Neural cell (in vitro differentiated cells): ENCODE data around the gene AMY1A. TPM values are rescaled to one million over a fixed set of nuclear protein-coding genes. Genes with fewer than 3 reads are reported as not detected.
"Not testable (repeated sequence)": the region's sequence is repeated elsewhere in the genome, so short reads cannot be mapped to it uniquely, and the experiment has no call there.

Experiments used
- H2AFZ ChIP-seq: fragments of 200-600, 300-800 bp; sonication (generic), shearing (Covaris generic); 2 replicates; pipeline ENCODE4 v1.6.0; 2014; ENCODE audit warnings: low read depth, mild to moderate bottlenecking, antibody characterized with exemption, low read length, moderate library complexity
- H3F3A ChIP-seq: fragments of 200-600 bp; shearing (Covaris generic); 2 replicates; pipeline ENCODE4 v1.6.1; 2016; ENCODE audit warnings: mild to moderate bottlenecking, moderate library complexity, mixed read lengths, antibody characterized with exemption, low read length; ENCODE audit not compliant: insufficient read depth, poor library complexity, severe bottlenecking
- H3K27ac ChIP-seq: fragments of 200-600, 300-800 bp; sonication (generic), shearing (Covaris generic); 2 replicates; pipeline ENCODE4 v1.5.1; 2014; ENCODE audit warnings: mild to moderate bottlenecking, low read length, moderate library complexity
- H3K27me3 ChIP-seq: fragments of 300-800, 200-600 bp; sonication (generic), shearing (Covaris generic); 2 replicates; pipeline ENCODE4 v1.6.0; 2014; ENCODE audit warnings: mild to moderate bottlenecking, low read depth, low read length, moderate library complexity; ENCODE audit not compliant: insufficient read depth
- H3K36me3 ChIP-seq: fragments of 300-800, 200-600 bp; sonication (generic), shearing (Covaris generic); 2 replicates; pipeline ENCODE4 v1.5.1; 2014; ENCODE audit warnings: mild to moderate bottlenecking, antibody characterized with exemption, low read length, moderate library complexity; ENCODE audit not compliant: insufficient read depth
- H3K4me2 ChIP-seq: fragments of 300-800, 200-600 bp; sonication (generic), shearing (Covaris generic); 2 replicates; pipeline ENCODE4 v1.6.0; 2014; ENCODE audit warnings: mild to moderate bottlenecking, low read length
- H3K4me3 ChIP-seq: fragments of 300-800, 200-600 bp; sonication (generic), shearing (Covaris generic); 2 replicates; pipeline ENCODE4 v1.5.1; 2014; ENCODE audit warnings: mild to moderate bottlenecking, low read length, moderate library complexity
- H3K79me2 ChIP-seq: fragments of 200-600 bp; shearing (Covaris generic); replicated peaks from 2 replicates; pipeline ENCODE4 v1.6.0; 2014; ENCODE audit warnings: mild to moderate bottlenecking, low read length, moderate library complexity; ENCODE audit not compliant: insufficient read depth
- H3K9ac ChIP-seq: fragments of 300-800, 200-600 bp; sonication (generic), shearing (Covaris generic); 2 replicates; pipeline ENCODE4 v1.6.1; 2016; ENCODE audit warnings: mild to moderate bottlenecking, low read length, mixed read lengths
- H3K9me2 ChIP-seq: fragments of 200-600 bp; shearing (Covaris generic); 2 replicates; pipeline ENCODE4 v1.6.1; 2016; ENCODE audit warnings: mild to moderate bottlenecking, low read length, mixed read lengths; ENCODE audit not compliant: insufficient read depth
- H3K9me3 ChIP-seq: fragments of 200-600, 300-800 bp; sonication (generic), shearing (Covaris generic); 2 replicates; pipeline ENCODE4 v1.6.1; 2016; ENCODE audit warnings: mild to moderate bottlenecking, mixed run types, low read length, moderate library complexity, mixed read lengths
- H4K20me1 ChIP-seq: fragments of 200-600 bp; shearing (Covaris generic); 2 replicates; pipeline ENCODE4 v1.6.1; 2016; ENCODE audit warnings: mild to moderate bottlenecking, mixed run types; ENCODE audit not compliant: insufficient read depth
- polyA plus RNA-seq: library from polyadenylated mRNA; depleted of rRNA; stranded (reverse); fragments of >200 nt; gene quantifications from 2 replicates; pipeline ENCODE4 v1.2.3, GENCODE V29; 2014

AMY1A gene
- polyA plus RNA-seq, 1 donor from 2014 or later, result not detected

DNA sequence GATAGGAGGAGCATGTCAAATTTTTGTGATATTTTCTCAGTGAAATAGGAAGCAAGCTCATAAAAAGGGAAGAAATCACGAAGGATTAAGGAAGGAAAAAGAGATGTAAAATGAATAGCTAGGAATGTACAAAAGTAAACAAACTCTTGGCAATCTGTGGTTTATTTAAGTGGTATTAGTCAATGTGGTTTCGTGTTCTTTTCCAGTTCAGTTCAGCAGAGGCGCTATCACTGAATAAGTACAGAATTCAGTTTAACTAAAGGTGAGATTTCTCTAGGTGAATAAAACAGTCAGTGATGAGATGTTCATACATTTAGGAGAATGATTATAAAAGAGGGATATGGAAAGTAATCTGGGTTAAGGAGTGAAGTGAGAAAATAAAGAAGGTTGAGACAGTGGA lies 11.7 kb upstream of the AMY1A start:
- H3K27ac ChIP-seq, H3K27me3 ChIP-seq, H3K4me2 ChIP-seq, H3K9me2 ChIP-seq, H3K36me3 ChIP-seq, H4K20me1 ChIP-seq, H3K9me3 ChIP-seq, H3F3A ChIP-seq, H2AFZ ChIP-seq, H3K9ac ChIP-seq, H3K4me3 ChIP-seq, H3K79me2 ChIP-seq: not testable (repeated sequence)

DNA sequence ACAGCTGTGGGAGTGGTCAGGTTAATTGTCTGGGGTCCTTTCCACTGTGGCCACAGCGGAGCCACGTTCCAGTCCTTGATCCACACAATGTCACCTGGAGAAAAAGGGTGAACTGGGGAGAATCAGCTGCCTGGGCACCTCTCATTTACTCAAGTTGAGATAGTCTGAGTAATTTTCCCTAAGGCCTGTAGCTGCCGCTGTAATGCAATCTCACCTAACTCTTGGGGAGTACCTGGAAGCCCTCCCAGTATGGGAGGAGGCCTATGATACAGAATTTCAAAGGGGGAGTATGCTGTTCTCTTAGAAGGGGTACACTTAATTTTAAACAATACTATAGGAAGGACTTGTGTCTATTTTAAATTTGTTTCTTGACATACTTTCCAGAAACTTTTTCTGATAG lies 5.3 kb upstream of the AMY1A start:
- H3K9me2 ChIP-seq, H2AFZ ChIP-seq, H3K79me2 ChIP-seq, H3K9ac ChIP-seq, H3K4me2 ChIP-seq, H3K36me3 ChIP-seq, H4K20me1 ChIP-seq, H3F3A ChIP-seq, H3K9me3 ChIP-seq, H3K27ac ChIP-seq, H3K4me3 ChIP-seq, H3K27me3 ChIP-seq: not testable (repeated sequence)

DNA sequence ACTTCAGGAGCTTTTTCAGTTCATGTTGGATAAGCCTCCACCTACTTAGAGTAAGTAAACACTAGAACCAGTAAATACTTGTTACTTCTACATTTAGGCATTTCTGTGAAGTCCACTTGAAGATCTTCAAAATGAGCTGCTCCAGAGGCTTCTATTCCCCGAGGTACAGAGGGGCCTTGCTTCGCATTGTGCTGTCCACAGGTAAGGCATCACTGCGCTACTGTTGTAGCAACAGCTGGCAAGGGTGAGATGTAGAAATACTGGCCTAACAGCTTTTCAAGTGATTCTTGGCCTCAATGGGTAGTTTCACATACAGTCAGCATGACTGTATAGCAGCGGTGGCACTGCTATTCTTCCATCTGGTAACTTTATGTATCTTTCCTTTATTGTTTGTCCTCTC lies 4.7 kb upstream of the AMY1A start:
- not testable (repeated sequence) for H3K79me2 ChIP-seq, H3K27ac ChIP-seq, H3F3A ChIP-seq, H3K4me2 ChIP-seq, H3K9me2 ChIP-seq, H3K4me3 ChIP-seq, H2AFZ ChIP-seq, H3K9ac ChIP-seq, H4K20me1 ChIP-seq, H3K9me3 ChIP-seq, H3K27me3 ChIP-seq, H3K36me3 ChIP-seq

DNA sequence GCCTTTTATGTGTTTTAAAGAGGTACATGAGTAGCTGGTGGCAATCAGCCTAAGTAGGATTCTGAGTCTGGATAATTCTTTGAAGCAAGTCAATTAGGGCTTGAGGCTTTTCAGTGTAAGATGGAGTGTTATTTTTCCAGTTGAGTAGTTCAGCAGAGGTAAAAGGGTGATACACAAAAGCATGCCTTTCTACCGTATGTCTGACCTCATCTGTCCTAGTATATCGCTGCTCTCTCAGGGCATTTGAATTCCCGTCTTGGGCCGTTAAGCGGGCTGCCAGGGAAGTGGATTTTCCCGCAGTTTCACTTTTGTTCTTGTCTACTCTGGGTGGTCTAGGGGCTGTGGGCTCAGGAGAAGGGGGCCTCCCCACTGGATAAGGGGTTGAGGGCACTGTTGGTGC lies 1.4 kb upstream of the AMY1A start:
- not testable (repeated sequence) for H3K9ac ChIP-seq, H3K36me3 ChIP-seq, H3K9me3 ChIP-seq, H3K79me2 ChIP-seq, H3K4me2 ChIP-seq, H3F3A ChIP-seq, H3K27ac ChIP-seq, H3K4me3 ChIP-seq, H3K27me3 ChIP-seq, H2AFZ ChIP-seq, H4K20me1 ChIP-seq, H3K9me2 ChIP-seq

DNA sequence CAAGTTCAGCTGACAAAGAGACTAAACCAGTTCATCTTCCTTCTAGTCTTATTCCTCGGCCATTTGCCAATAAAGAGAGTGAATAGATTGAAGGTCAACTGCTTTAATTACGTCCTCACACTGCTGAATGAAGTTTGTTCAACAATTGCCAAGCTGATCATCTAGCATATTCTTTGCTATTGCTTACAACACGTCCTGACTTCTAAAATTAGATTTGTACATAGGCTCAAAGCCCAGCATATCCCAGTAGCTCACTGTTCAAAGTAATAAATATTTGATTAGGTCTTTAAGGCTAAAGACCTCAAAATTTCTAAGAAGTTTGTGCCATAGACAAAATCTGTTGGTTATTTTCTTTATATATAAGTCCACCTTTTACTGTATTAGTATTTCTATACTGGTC lies 20.8 kb downstream of the AMY1A start:
- H4K20me1 ChIP-seq, H3K4me2 ChIP-seq: not testable (repeated sequence)

DNA sequence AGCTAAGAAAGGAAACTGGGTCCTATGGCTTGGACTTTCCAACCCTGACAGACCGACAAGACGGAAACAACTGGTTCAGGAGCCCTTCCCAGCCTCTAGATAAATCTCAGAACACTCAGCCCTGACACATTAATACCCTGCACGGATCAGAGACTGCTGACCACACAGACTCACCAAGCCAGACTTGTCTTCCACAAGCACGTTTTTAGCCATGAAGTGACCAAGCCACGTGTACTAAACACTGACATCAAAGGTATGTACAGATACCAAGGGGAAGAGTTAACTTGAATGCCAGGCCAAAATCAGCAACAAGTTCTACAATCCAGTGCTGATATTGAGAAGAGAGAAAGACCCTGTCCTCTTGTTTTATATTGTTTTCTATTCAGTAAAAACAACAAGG lies 40.5 kb downstream of the AMY1A start, which contains the start of gene AMY1B:
Gene AMY1B, minus strand, starts transcription at position 101 of the 400 bp plus-strand sequence. CDS start 571 bp downstream, outside the sequence.
- not testable (repeated sequence) for H3K79me2 ChIP-seq, H3K4me2 ChIP-seq, H3K9me2 ChIP-seq, H3K9ac ChIP-seq, H2AFZ ChIP-seq, H3K36me3 ChIP-seq, H3F3A ChIP-seq, H3K4me3 ChIP-seq, H3K9me3 ChIP-seq, H3K27me3 ChIP-seq, H3K27ac ChIP-seq, H4K20me1 ChIP-seq

More for the DNA sequence above, 20.8 kb downstream of the AMY1A start:
- H3K36me3 ChIP-seq, H3K9ac ChIP-seq, H3K27ac ChIP-seq, H3K4me3 ChIP-seq, H3F3A ChIP-seq, H3K79me2 ChIP-seq, H3K9me2 ChIP-seq, H2AFZ ChIP-seq, H3K9me3 ChIP-seq, H3K27me3 ChIP-seq: not testable (repeated sequence)

DNA sequence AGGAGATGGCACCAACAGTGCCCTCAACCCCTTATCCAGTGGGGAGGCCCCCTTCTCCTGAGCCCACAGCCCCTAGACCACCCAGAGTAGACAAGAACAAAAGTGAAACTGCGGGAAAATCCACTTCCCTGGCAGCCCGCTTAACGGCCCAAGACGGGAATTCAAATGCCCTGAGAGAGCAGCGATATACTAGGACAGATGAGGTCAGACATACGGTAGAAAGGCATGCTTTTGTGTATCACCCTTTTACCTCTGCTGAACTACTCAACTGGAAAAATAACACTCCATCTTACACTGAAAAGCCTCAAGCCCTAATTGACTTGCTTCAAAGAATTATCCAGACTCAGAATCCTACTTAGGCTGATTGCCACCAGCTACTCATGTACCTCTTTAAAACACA lies 41.9 kb downstream of the AMY1A start:
- not testable (repeated sequence) for H3F3A ChIP-seq, H3K27ac ChIP-seq, H3K36me3 ChIP-seq, H3K9ac ChIP-seq, H4K20me1 ChIP-seq, H3K27me3 ChIP-seq, H3K9me2 ChIP-seq, H3K4me2 ChIP-seq, H3K79me2 ChIP-seq, H3K4me3 ChIP-seq, H3K9me3 ChIP-seq, H2AFZ ChIP-seq

DNA sequence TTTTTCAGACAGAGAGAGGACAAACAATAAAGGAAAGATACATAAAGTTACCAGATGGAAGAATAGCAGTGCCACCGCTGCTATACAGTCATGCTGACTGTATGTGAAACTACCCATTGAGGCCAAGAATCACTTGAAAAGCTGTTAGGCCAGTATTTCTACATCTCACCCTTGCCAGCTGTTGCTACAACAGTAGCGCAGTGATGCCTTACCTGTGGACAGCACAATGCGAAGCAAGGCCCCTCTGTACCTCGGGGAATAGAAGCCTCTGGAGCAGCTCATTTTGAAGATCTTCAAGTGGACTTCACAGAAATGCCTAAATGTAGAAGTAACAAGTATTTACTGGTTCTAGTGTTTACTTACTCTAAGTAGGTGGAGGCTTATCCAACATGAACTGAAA lies 45.1 kb downstream of the AMY1A start:
- not testable (repeated sequence) for H3K9ac ChIP-seq, H3K4me2 ChIP-seq, H3K36me3 ChIP-seq, H3F3A ChIP-seq, H3K27ac ChIP-seq, H3K79me2 ChIP-seq, H3K4me3 ChIP-seq, H4K20me1 ChIP-seq, H2AFZ ChIP-seq, H3K9me2 ChIP-seq, H3K9me3 ChIP-seq, H3K27me3 ChIP-seq
